ENCODE data around the gene NMNAT2. TPM values are rescaled to one million over a fixed set of nuclear protein-coding genes. Genes with fewer than 3 reads are reported as not detected.

NMNAT2 gene
- total RNA-seq, 1 donor from 2014 or later: 2.2 TPM

DNA sequence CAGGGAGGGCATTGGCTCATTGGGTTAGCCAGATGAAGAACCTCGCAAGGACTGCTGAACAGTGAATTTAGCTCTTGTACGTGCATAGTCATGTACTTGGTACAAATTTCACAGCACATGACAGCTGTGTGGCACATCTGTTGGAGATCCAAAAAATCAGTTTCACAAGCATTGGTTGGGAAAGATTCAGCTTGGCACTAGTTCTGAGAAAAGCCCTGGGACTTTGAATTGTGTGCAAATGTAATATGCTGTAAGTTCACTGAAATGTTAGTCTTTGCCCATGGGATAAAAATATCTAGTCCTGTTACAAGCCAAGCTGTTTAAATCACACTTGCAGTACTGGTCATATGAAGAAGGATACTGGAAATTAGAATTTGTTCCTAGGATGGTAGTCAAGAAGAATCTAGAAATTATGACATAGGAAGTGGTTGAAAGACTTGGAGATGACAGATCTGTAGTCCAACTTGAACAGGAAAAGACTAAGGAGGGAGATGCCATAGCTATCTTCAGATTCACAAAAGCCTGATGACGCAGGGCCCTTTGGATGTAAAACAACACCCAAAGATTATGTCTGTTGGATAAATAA lies 212.9 kb downstream of the NMNAT2 start:
- H3K4me1 Mint-ChIP-seq (ENCODE audit: unreplicated experiment): no peaks in the 10 kb centered on the region
- no peaks in the 10 kb centered on the region for H3K27me3 Mint-ChIP-seq (ENCODE audit: unreplicated experiment)
- no peak for DNase-seq (ENCODE audit: extremely low spot score, unreplicated experiment)
- no peak overlapping the region for H3K4me3 Mint-ChIP-seq (ENCODE audit: unreplicated experiment)
- no peaks in the 10 kb centered on the region for H3K9me3 Mint-ChIP-seq (ENCODE audit: unreplicated experiment)
- no peak for TF ChIP-seq CTCF (IDR thresholded peaks at IDR 0.05)
- H3K27ac Mint-ChIP-seq (ENCODE audit: unreplicated experiment): no peak overlapping the region
- H3K36me3 Mint-ChIP-seq (ENCODE audit: unreplicated experiment): no peaks in the 10 kb centered on the region

- Mint-ChIP-seq H3K27me3 (ENCODE audit: unreplicated experiment) (no peaks in the 10 kb centered on the region), H3K36me3 (ENCODE audit: unreplicated experiment) (no peaks in the 10 kb centered on the region), H3K9me3 (ENCODE audit: unreplicated experiment) (no peaks in the 10 kb centered on the region), H3K27ac (ENCODE audit: unreplicated experiment) (no peak overlapping the region), H3K4me3 (ENCODE audit: unreplicated experiment) (no peak overlapping the region), H3K4me1 (ENCODE audit: unreplicated experiment) (no peaks in the 10 kb centered on the region)
- DNase-seq (ENCODE audit: extremely low spot score, unreplicated experiment): no peak
- no peak for TF ChIP-seq CTCF (IDR thresholded peaks at IDR 0.05)
These were observed 215.1 kb downstream of the NMNAT2 start for GRCh38 chr1:183203094-183203493.

DNA sequence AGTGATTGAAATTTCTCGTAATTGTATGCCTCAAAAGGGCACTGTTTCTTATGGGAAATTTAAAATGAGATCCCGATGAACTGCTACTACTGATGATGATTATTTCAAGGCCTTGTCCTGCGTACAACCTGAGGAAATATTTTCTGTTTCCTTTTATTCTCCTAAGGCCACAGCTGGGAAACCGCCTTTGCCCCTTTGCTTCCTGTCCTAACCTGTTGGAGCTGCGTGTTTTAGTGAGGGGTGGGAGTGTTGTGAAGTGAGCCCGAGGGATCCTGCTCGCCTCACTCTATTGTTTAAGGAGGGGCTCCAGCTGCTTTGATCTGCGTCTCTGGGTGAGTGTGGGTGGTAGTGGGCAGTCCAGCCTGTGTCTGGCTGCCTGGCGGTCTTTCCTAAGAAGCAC lies 217.7 kb downstream of the NMNAT2 start:
- Mint-ChIP-seq H3K27me3 (ENCODE audit: unreplicated experiment) (no peaks in the 10 kb centered on the region), H3K4me3 (ENCODE audit: unreplicated experiment) (no peak overlapping the region), H3K4me1 (ENCODE audit: unreplicated experiment) (peaks cover 2% of the 10 kb centered on the region), H3K27ac (ENCODE audit: unreplicated experiment) (no peak overlapping the region), H3K36me3 (ENCODE audit: unreplicated experiment) (no peaks in the 10 kb centered on the region), H3K9me3 (ENCODE audit: unreplicated experiment) (no peaks in the 10 kb centered on the region)
- no peak for DNase-seq (ENCODE audit: extremely low spot score, unreplicated experiment)
- TF ChIP-seq CTCF (IDR thresholded peaks at IDR 0.05): no peak

DNA sequence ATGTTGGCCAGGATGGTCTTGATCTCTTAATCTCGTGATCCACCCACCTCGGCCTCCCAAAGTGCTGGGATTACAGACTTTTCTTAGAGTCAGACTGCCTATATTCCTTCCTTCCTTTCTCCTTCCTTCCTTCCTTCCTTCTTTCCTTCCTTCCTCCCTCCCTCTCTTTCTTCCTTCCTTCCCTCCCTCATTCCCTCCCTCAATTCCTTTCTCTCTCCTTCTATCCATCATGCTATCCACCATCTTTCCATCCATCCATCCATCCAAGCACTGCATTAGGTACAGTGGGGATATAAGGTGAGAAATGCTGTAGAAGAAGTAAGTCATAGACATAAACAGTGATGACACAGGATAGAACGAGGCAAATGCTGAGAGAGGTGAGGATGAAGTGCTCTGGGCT lies 218.9 kb downstream of the NMNAT2 start:
- Mint-ChIP-seq H3K4me1 (ENCODE audit: unreplicated experiment) (peaks cover 10% of the 10 kb centered on the region), H3K9me3 (ENCODE audit: unreplicated experiment) (no peaks in the 10 kb centered on the region), H3K4me3 (ENCODE audit: unreplicated experiment) (no peak overlapping the region), H3K27me3 (ENCODE audit: unreplicated experiment) (no peaks in the 10 kb centered on the region), H3K36me3 (ENCODE audit: unreplicated experiment) (no peaks in the 10 kb centered on the region), H3K27ac (ENCODE audit: unreplicated experiment) (no peak overlapping the region)
- TF ChIP-seq CTCF (IDR thresholded peaks at IDR 0.05): no peak
- DNase-seq (ENCODE audit: extremely low spot score, unreplicated experiment): no peak

GRCh38 chr1:183198463-183198862 lies 219.7 kb downstream of the NMNAT2 start:
- no peak for TF ChIP-seq CTCF (IDR thresholded peaks at IDR 0.05)
- Mint-ChIP-seq H3K27me3 (ENCODE audit: unreplicated experiment) (no peaks in the 10 kb centered on the region), H3K4me3 (ENCODE audit: unreplicated experiment) (no peak overlapping the region), H3K4me1 (ENCODE audit: unreplicated experiment) (peaks cover 10% of the 10 kb centered on the region), H3K9me3 (ENCODE audit: unreplicated experiment) (no peaks in the 10 kb centered on the region), H3K36me3 (ENCODE audit: unreplicated experiment) (no peaks in the 10 kb centered on the region), H3K27ac (ENCODE audit: unreplicated experiment) (no peak overlapping the region)
- no peak for DNase-seq (ENCODE audit: extremely low spot score, unreplicated experiment)

Other genes starting within 250 kb of the NMNAT2 start
- 3.5 and 3.6 TPM in 2 replicates for gene LAMC2, start 232.1 kb downstream of the NMNAT2 start, total RNA-seq
- gene SMG7, start 54.1 kb upstream of the NMNAT2 start, total RNA-seq: 38.3 and 41.4 TPM in 2 replicates
- gene NCF2, start 172.1 kb upstream of the NMNAT2 start, total RNA-seq: not detected in 2 replicates
- 126 and 127 TPM in 2 replicates for gene ARPC5, start 217.4 kb upstream of the NMNAT2 start, total RNA-seq
- gene APOBEC4, start 234.9 kb upstream of the NMNAT2 start, total RNA-seq: not detected in 2 replicates

All from osteocyte (in vitro differentiated cells).